ENCODE data around the gene TMPRSS13.

DNA sequence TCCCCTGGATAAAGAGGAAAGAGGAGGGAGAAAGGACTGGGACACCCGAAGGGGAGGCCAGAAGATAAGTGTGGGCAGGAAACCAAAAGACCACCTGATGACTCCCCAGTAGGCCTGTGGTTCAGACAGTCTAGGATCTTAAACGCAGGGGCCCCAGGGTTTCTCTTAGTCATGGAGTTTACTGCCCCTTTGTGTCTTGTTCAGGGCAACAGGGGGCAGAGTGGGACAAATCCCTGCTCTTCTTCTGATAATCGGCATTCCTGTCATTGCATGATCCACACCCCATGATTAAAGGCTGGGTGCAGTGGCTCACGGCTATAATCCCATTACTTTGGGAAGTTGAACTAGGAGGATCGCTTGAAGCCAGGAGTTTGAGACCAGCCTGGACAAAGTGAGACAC, 4.7 kb upstream of the TMPRSS13 start:
- TF ChIP-seq, protein P1, sequence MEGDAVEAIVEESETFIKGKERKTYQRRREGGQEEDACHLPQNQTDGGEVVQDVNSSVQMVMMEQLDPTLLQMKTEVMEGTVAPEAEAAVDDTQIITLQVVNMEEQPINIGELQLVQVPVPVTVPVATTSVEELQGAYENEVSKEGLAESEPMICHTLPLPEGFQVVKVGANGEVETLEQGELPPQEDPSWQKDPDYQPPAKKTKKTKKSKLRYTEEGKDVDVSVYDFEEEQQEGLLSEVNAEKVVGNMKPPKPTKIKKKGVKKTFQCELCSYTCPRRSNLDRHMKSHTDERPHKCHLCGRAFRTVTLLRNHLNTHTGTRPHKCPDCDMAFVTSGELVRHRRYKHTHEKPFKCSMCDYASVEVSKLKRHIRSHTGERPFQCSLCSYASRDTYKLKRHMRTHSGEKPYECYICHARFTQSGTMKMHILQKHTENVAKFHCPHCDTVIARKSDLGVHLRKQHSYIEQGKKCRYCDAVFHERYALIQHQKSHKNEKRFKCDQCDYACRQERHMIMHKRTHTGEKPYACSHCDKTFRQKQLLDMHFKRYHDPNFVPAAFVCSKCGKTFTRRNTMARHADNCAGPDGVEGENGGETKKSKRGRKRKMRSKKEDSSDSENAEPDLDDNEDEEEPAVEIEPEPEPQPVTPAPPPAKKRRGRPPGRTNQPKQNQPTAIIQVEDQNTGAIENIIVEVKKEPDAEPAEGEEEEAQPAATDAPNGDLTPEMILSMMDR (IDR thresholded peaks at IDR 0.05): no peak
- no peak for TF ChIP-seq POLR2AphosphoS5 (IDR thresholded peaks at IDR 0.05)
